Cardiac muscle cell (in vitro differentiated cells and primary cell): Measurements from ENCODE around the gene CCNYL1. TPM values are rescaled to one million over a fixed set of nuclear protein-coding genes. Genes with fewer than 3 reads are reported as not detected.
A peak's percentile ranks its signal among the peaks of the same experiment; 100 is the strongest.

Experiments
- DNase-seq, 2 donors: peaks; one replicate each; pipeline versions ENCODE4 v3.0.0 to v3.0.0-alpha.2; 2010 to 2017; ENCODE audit warnings: low read depth in 1 of 2, low spot score in 1 of 2
- H3K27ac ChIP-seq: fragments of 200-600 bp; sonication (generic); 2 replicates; pipeline ENCODE4 v1.5.1; 2016
- H3K27me3 ChIP-seq: fragments of 200-600 bp; sonication (generic); 2 replicates; pipeline ENCODE4 v1.6.0; 2016; ENCODE audit warnings: control low read depth
- H3K36me3 ChIP-seq: fragments of 200-600 bp; sonication (generic); 2 replicates; pipeline ENCODE4 v1.5.1; 2016; ENCODE audit warnings: control low read depth
- H3K4me1 ChIP-seq: fragments of 200-600 bp; sonication (generic); 2 replicates; pipeline ENCODE4 v1.8.1; 2017; ENCODE audit warnings: low read depth, mild to moderate bottlenecking, mixed run types
- H3K4me3 ChIP-seq: fragments of 200-600 bp; sonication (generic); 2 replicates; pipeline ENCODE4 v1.5.1; 2016; ENCODE audit warnings: mild to moderate bottlenecking
- H3K9me3 ChIP-seq: fragments of 200-600 bp; sonication (generic); 2 replicates; pipeline ENCODE4 v1.5.1; 2017; ENCODE audit warnings: low read depth, mild to moderate bottlenecking, control low read depth
- CTCF ChIP-seq: IDR thresholded peaks from 2 replicates; pipeline ENCODE4 v1.5.1; 2012; ENCODE audit warnings: low read depth, mild to moderate bottlenecking, low read length
- polyA plus RNA-seq: library from polyadenylated mRNA; unstranded; fragments of >200 nt; fragmentation: Nextera tagmentation; extraction: Ambion mirVana; gene quantifications from 2 replicates; pipeline ENCODE4 v1.2.1, GENCODE V29; 2016
- total RNA-seq: library from RNA; depleted of rRNA; stranded (reverse); fragments of >200 nt; gene quantifications from 2 replicates; pipeline ENCODE4 v1.2.3, GENCODE V29; 2016

The CCNYL1 gene
- total and polyA plus RNA-seq, 2 experiments from 2014 or later: 6.8 to 7.4 TPM

GRCh38 chr2:207770602-207771404 is 59.4 kb downstream of the CCNYL1 start:
- H3K4me1 ChIP-seq: peaks cover 8% of the 10 kb centered on the region
- peaks cover 10% of the 10 kb centered on the region for H3K27me3 ChIP-seq
- no peaks in the 10 kb centered on the region for H3K36me3 ChIP-seq
- DNase-seq: peak in 1 of 2 donors; percentile 37
- no peak for TF ChIP-seq CTCF
- H3K27ac ChIP-seq: no peak overlapping the region
- H3K9me3 ChIP-seq: no peaks in the 10 kb centered on the region
- H3K4me3 ChIP-seq: peak overlapping the region; percentile 30

- Histone ChIP-seq H3K4me3 (no peak overlapping the region), H3K4me1 (peaks cover 2% of the 10 kb centered on the region), H3K27me3 (peaks cover 10% of the 10 kb centered on the region), H3K9me3 (no peaks in the 10 kb centered on the region), H3K27ac (no peak overlapping the region), H3K36me3 (no peaks in the 10 kb centered on the region)
- TF ChIP-seq CTCF: no peak
- DNase-seq: no peak
Observed at GRCh38 chr2:207771421-207771820, 60.0 kb downstream of the CCNYL1 start.

GRCh38 chr2:207772081-207772843 is 60.8 kb downstream of the CCNYL1 start:
- peak in 1 of 2 donors; percentile 60 for DNase-seq
- no peak for TF ChIP-seq CTCF

GRCh38 chr2:207772844-207773205 is 61.4 kb downstream of the CCNYL1 start:
- no peak for DNase-seq
- Histone ChIP-seq H3K27ac (no peak overlapping the region), H3K4me1 (no peaks in the 10 kb centered on the region), H3K9me3 (no peaks in the 10 kb centered on the region), H3K27me3 (peaks cover 10% of the 10 kb centered on the region), H3K4me3 (no peak overlapping the region), H3K36me3 (no peaks in the 10 kb centered on the region)
- TF ChIP-seq CTCF: no peak

More at GRCh38 chr2:207772081-207772843, 60.8 kb downstream of the CCNYL1 start:
- H3K4me3 ChIP-seq: no peak overlapping the region
- no peaks in the 10 kb centered on the region for H3K36me3 ChIP-seq
- H3K4me1 ChIP-seq: no peaks in the 10 kb centered on the region
- no peaks in the 10 kb centered on the region for H3K9me3 ChIP-seq
- H3K27ac ChIP-seq: no peak overlapping the region
- peaks cover 10% of the 10 kb centered on the region for H3K27me3 ChIP-seq

GRCh38 chr2:207775473-207775872 is 64.0 kb downstream of the CCNYL1 start:
- no peaks in the 10 kb centered on the region for H3K9me3 ChIP-seq
- no peaks in the 10 kb centered on the region for H3K4me1 ChIP-seq
- no peaks in the 10 kb centered on the region for H3K36me3 ChIP-seq
- DNase-seq: no peak
- H3K27ac ChIP-seq: no peak overlapping the region
- H3K27me3 ChIP-seq: peaks cover 9% of the 10 kb centered on the region
- no peak overlapping the region for H3K4me3 ChIP-seq
- TF ChIP-seq CTCF: no peak
